ENCODE measurements around the gene IL17C. TPM values are rescaled to one million over a fixed set of nuclear protein-coding genes. Genes with fewer than 3 reads are reported as not detected.

The IL17C gene
- total RNA-seq, 1 experiment from 2014 or later = not detected

DNA sequence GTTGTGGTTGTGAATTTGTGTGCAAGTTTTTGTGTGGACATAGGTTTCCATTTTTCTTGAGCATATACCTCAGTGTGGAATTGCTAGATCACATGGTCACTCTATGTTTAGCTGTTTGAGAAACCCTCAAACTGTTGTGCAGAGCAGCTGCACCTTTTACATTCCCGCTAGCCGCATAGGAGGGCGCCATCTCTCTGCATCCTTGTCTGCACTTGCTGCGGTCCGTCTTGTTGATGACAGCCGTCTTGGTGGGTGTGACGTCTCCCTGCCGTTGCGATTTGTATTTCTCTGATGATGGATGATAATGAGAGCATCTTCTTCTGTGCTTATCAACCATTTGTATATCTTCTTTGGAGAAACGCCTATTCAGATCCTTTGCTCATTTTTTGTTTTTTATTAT is 25.1 kb upstream of the IL17C start:
- Histone ChIP-seq H3K4me2 (ENCODE audit: low read depth, low read length, poor library complexity, severe bottlenecking) (no peak overlapping the region), H4K20me1 (ENCODE audit: insufficient read depth, low read depth, low read length) (no peaks in the 10 kb centered on the region), H3K79me2 (ENCODE audit: low read length) (peaks cover 16% of the 10 kb centered on the region), H3K27ac (ENCODE audit: low read length) (no peak overlapping the region), H3K27me3 (ENCODE audit: low read length) (no peaks in the 10 kb centered on the region), H3K9me2 (replicated peaks; ENCODE audit: insufficient read depth, low read length) (no peaks in the 10 kb centered on the region), H3K36me3 (ENCODE audit: insufficient read depth, low read length) (peaks cover 3% of the 10 kb centered on the region; the same call in 1 of the 2 replicates), H3K9ac (ENCODE audit: low read length) (no peak overlapping the region), H2AFZ (ENCODE audit: low read length) (no peak overlapping the region), H3K4me3 (ENCODE audit: low read length) (no peak overlapping the region), H3K4me1 (ENCODE audit: low read length) (no peaks in the 10 kb centered on the region), H3K9me3 (ENCODE audit: low read length) (no peaks in the 10 kb centered on the region)
- no peak for DNase-seq

DNA sequence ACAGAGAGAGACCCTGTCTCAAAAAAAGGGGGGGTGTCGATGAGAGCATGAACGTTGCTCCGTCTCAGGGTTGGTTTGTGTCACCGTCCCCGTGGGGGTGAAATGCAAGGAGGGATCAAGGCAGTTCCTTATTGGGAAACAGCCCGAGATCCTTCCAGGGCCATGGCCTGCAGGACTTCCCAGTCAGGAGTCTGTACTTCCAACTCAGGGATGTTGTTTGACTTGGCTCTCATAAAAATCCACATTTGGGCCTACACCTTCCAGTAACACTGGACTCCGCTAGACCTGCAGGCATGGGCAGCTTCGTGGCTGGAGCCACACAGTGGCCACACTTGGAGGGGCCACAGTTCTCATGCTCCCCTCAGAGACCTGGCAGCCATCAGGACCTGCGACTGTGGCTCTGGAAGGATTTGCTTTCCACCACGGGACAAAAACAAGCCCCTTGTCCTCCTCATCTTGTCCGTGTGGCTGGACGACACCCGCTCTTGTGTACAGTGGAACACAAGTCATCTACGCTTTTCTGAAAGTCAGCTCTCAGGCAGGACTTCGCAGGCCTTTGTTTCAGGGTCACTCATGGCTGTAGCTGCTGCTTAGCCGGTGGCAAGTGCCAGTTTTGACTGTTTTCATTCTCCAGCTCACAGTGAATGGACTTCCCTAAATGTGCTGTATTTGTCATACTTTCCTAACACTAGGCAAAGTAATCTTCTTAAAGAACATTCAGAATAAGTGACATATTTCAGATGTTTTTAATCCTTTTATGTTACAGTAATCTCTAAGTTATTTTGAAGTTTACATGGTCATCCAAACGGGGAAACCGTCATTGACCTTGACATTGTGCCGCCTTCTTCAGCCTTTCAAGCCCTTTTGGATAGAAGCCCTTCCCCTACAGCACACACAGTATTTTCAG is 24.2 kb upstream of the IL17C start:
- H3K79me2 ChIP-seq (ENCODE audit: low read length) = peaks cover 16% of the 10 kb centered on the region
- no peak overlapping the region for H3K27ac ChIP-seq (ENCODE audit: low read length)
- no peaks in the 10 kb centered on the region for H3K9me3 ChIP-seq (ENCODE audit: low read length)
- no peaks in the 10 kb centered on the region for H3K9me2 ChIP-seq (replicated peaks; ENCODE audit: insufficient read depth, low read length)
- no peaks in the 10 kb centered on the region for H3K27me3 ChIP-seq (ENCODE audit: low read length)
- no peaks in the 10 kb centered on the region for H3K4me1 ChIP-seq (ENCODE audit: low read length)
- H3K9ac ChIP-seq (ENCODE audit: low read length) = no peak overlapping the region
- no peak overlapping the region for H2AFZ ChIP-seq (ENCODE audit: low read length)
- no peak overlapping the region for H3K4me2 ChIP-seq (ENCODE audit: low read depth, low read length, poor library complexity, severe bottlenecking)
- H4K20me1 ChIP-seq (ENCODE audit: insufficient read depth, low read depth, low read length) = no peaks in the 10 kb centered on the region
- H3K4me3 ChIP-seq (ENCODE audit: low read length) = no peak overlapping the region
- no peak for DNase-seq
- H3K36me3 ChIP-seq (ENCODE audit: insufficient read depth, low read length) = peaks cover 3% of the 10 kb centered on the region; the same call in 1 of the 2 replicates

DNA sequence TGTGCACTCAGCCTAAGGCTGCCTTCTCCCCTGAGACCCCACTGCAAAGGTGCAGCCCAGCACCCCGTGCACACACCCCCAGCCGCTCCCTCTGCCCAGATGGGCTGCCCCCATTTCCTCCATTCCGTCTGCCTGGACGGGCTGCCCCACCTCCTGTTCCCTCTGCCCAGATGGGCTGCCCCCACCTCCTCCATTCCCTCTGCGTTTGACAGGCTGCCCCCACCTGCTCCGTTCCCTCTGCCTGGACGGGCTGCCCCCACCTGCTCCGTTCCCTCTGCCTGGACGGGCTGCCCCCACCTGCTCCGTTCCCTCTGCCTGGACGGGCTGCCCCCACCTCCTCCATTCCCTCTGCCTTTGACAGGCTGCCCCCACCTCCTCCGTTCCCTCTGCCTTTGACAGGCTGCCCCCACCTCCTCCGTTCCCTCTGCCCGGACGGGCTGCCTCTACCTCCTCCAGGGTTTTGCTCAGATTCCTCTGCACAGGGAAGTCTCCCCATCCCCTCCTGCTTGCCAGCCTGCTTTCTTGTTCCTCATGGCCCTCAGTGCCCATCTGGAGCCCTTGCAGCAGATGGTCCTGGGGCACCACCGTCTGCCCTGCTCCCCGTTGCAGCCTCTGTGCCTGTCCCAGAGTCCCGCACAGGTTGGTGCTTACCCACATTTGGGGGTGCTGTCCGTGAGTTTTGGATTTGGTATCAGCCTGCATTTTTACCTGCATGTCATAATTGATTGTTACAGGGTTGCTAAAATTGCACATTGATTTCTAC is 23.4 kb upstream of the IL17C start:
- peaks cover 17% of the 10 kb centered on the region for H3K79me2 ChIP-seq (ENCODE audit: low read length)

DNA sequence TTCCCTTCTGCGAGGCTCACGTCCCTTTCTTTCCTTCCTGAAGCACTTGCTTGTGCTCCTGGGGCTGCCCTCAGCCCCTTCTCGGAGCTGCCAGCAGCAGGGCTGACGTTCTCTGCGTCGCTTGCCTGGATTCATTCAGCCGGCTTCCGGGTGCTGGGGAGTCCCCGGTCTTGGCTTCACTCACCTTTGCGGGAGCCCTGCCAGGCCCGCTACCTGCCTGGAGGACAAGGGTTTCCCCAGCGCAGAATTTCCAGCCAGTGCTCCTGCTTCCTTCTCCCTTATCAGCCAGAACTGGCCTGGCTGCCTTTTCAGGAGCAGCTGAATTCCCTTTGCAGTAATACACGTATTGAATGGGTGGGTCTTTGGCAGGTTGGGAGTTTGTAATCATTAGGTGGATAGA is 22.1 kb upstream of the IL17C start:
- H2AFZ ChIP-seq (ENCODE audit: low read length) = no peak overlapping the region
- no peak overlapping the region for H3K4me2 ChIP-seq (ENCODE audit: low read depth, low read length, poor library complexity, severe bottlenecking)
- H3K36me3 ChIP-seq (ENCODE audit: insufficient read depth, low read length) = no peaks in the 10 kb centered on the region; the same call in 1 of the 2 replicates
- DNase-seq = no peak
- H3K4me1 ChIP-seq (ENCODE audit: low read length) = no peaks in the 10 kb centered on the region
- H3K79me2 ChIP-seq (ENCODE audit: low read length) = peaks cover 21% of the 10 kb centered on the region
- no peak overlapping the region for H3K27ac ChIP-seq (ENCODE audit: low read length)
- H3K9ac ChIP-seq (ENCODE audit: low read length) = no peak overlapping the region
- no peaks in the 10 kb centered on the region for H3K9me2 ChIP-seq (replicated peaks; ENCODE audit: insufficient read depth, low read length)
- no peaks in the 10 kb centered on the region for H3K27me3 ChIP-seq (ENCODE audit: low read length)
- H3K4me3 ChIP-seq (ENCODE audit: low read length) = no peak overlapping the region
- no peaks in the 10 kb centered on the region for H3K9me3 ChIP-seq (ENCODE audit: low read length)
- H4K20me1 ChIP-seq (ENCODE audit: insufficient read depth, low read depth, low read length) = no peaks in the 10 kb centered on the region

More for the DNA sequence above, 23.4 kb upstream of the IL17C start:
- H3K4me3 ChIP-seq (ENCODE audit: low read length) = no peak overlapping the region
- H3K27ac ChIP-seq (ENCODE audit: low read length) = no peak overlapping the region
- peaks cover 3% of the 10 kb centered on the region; the same call in 1 of the 2 replicates for H3K36me3 ChIP-seq (ENCODE audit: insufficient read depth, low read length)
- H4K20me1 ChIP-seq (ENCODE audit: insufficient read depth, low read depth, low read length) = no peaks in the 10 kb centered on the region
- DNase-seq = no peak
- H3K4me1 ChIP-seq (ENCODE audit: low read length) = no peaks in the 10 kb centered on the region
- no peak overlapping the region for H2AFZ ChIP-seq (ENCODE audit: low read length)
- no peaks in the 10 kb centered on the region for H3K9me3 ChIP-seq (ENCODE audit: low read length)
- no peak overlapping the region for H3K9ac ChIP-seq (ENCODE audit: low read length)
- no peak overlapping the region for H3K4me2 ChIP-seq (ENCODE audit: low read depth, low read length, poor library complexity, severe bottlenecking)
- no peaks in the 10 kb centered on the region for H3K27me3 ChIP-seq (ENCODE audit: low read length)
- H3K9me2 ChIP-seq (replicated peaks; ENCODE audit: insufficient read depth, low read length) = no peaks in the 10 kb centered on the region

DNA sequence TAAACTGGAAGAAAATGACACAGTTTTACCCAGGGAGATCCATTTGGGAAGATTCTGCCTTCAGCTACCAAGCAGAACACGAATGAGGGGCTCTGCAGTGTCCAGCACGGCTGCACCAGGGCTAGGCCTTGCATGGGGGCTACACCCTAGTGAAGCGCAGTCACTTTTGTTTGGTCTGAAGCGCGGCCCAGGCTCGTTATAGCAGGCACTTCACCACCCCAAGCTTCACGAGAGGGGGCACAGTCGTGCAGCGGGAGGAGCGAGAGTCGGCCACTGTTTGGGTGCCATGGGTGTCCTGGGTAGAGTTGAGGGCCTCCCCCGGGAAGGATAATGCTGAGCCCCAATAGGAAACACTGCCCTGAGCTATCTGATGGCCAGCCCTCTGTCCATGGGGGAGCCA is 21.6 kb upstream of the IL17C start:
- H4K20me1 ChIP-seq (ENCODE audit: insufficient read depth, low read depth, low read length) = no peaks in the 10 kb centered on the region
- no peaks in the 10 kb centered on the region; the same call in 1 of the 2 replicates for H3K36me3 ChIP-seq (ENCODE audit: insufficient read depth, low read length)
- no peak overlapping the region for H2AFZ ChIP-seq (ENCODE audit: low read length)
- DNase-seq = no peak
- no peak overlapping the region for H3K27ac ChIP-seq (ENCODE audit: low read length)
- H3K9me3 ChIP-seq (ENCODE audit: low read length) = no peaks in the 10 kb centered on the region
- no peaks in the 10 kb centered on the region for H3K9me2 ChIP-seq (replicated peaks; ENCODE audit: insufficient read depth, low read length)
- H3K4me1 ChIP-seq (ENCODE audit: low read length) = no peaks in the 10 kb centered on the region
- H3K9ac ChIP-seq (ENCODE audit: low read length) = no peak overlapping the region
- no peak overlapping the region for H3K4me2 ChIP-seq (ENCODE audit: low read depth, low read length, poor library complexity, severe bottlenecking)
- peaks cover 21% of the 10 kb centered on the region for H3K79me2 ChIP-seq (ENCODE audit: low read length)
- no peak overlapping the region for H3K4me3 ChIP-seq (ENCODE audit: low read length)
- H3K27me3 ChIP-seq (ENCODE audit: low read length) = no peaks in the 10 kb centered on the region

DNA sequence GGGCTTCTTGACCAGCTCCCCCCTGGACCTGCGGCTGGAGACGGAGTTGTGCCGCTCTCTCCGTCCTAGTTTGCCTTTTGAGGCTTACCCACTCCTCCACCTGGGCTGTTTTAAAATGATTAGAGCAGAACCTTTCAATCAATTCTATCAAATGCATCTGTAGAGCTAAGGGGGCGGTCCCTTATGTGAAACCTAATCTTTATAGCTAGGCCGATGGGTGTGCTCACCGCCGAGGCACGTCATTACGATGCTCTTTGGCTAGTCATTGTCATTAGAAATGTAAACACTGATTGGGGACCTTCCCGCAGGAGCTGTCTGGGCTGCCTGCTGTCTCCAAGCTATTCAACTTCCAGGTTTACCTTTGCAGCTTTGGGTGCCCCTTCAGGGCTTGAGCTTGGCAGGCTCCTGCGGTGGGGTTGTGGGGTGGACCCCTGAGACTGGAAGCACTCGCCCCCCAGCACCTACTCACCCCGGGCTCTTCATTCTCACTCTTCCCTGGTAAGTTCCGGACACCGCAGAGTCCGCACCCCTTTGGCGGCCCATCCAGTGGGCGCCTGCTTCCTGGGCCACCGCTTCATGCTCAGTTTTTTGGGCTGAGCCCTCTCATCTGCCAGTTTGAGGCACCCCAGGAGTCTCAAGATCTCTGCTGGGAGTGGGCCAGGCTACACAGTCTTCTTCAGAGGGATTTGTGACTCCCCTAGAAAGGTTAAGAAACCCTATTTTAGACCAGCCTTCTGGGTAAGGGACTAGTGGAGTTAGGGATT is 20.9 kb upstream of the IL17C start:
- H3K4me1 ChIP-seq (ENCODE audit: low read length) = no peaks in the 10 kb centered on the region
- H3K9ac ChIP-seq (ENCODE audit: low read length) = no peak overlapping the region
- peaks cover 21% of the 10 kb centered on the region for H3K79me2 ChIP-seq (ENCODE audit: low read length)
- no peak for DNase-seq
- no peaks in the 10 kb centered on the region for H3K9me2 ChIP-seq (replicated peaks; ENCODE audit: insufficient read depth, low read length)
- no peak overlapping the region for H3K27ac ChIP-seq (ENCODE audit: low read length)
- H2AFZ ChIP-seq (ENCODE audit: low read length) = no peak overlapping the region
- no peaks in the 10 kb centered on the region for H3K9me3 ChIP-seq (ENCODE audit: low read length)
- H3K4me3 ChIP-seq (ENCODE audit: low read length) = no peak overlapping the region
- H4K20me1 ChIP-seq (ENCODE audit: insufficient read depth, low read depth, low read length) = no peaks in the 10 kb centered on the region
- no peak overlapping the region for H3K4me2 ChIP-seq (ENCODE audit: low read depth, low read length, poor library complexity, severe bottlenecking)
- H3K36me3 ChIP-seq (ENCODE audit: insufficient read depth, low read length) = no peaks in the 10 kb centered on the region; the same call in 1 of the 2 replicates
- H3K27me3 ChIP-seq (ENCODE audit: low read length) = no peaks in the 10 kb centered on the region

DNA sequence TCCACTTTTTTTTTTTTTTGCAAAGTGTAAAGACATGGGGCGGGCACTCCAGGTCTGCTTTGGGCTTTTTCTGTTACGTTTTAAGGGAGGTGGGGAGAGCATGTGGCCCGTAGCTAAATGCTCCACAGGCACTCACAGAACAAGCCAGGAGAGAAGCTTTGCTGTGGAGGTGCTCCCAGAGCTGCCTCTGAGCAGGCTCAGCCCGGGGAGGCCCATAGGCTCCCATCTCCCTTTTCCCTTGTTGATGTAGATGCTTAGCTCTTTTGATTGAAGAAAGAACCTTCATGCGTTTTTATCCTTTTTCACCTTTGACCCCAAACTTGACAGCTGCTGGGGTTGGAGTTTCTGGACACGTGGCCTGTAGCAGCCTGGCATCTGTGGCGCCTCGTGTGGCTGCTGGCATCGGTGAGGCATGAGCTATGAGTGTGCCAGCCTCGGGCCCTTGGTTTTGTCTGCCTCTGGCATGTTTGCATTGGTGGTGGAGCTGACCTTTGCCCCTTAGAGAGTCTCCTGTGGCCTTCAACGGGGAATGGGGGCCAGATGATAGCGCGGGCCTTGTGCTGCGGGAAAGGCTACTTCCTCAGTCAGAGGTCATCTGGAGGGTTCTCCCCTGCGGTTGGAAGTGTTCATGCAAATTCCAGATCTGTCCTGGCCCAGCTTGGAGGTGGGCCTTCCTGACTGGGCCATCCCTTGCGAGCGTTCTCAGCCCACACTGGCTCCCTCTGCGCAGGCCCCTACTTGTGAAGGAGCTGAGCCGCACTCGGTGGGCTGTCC is 20.0 kb upstream of the IL17C start:
- H3K79me2 ChIP-seq (ENCODE audit: low read length) = peaks cover 17% of the 10 kb centered on the region
- H3K4me2 ChIP-seq (ENCODE audit: low read depth, low read length, poor library complexity, severe bottlenecking) = no peak overlapping the region
- H3K9me2 ChIP-seq (replicated peaks; ENCODE audit: insufficient read depth, low read length) = no peaks in the 10 kb centered on the region
- no peak overlapping the region for H3K27ac ChIP-seq (ENCODE audit: low read length)
- H3K4me1 ChIP-seq (ENCODE audit: low read length) = no peaks in the 10 kb centered on the region
- H3K27me3 ChIP-seq (ENCODE audit: low read length) = no peaks in the 10 kb centered on the region
- no peak overlapping the region for H3K4me3 ChIP-seq (ENCODE audit: low read length)
- H4K20me1 ChIP-seq (ENCODE audit: insufficient read depth, low read depth, low read length) = no peaks in the 10 kb centered on the region
- H3K9ac ChIP-seq (ENCODE audit: low read length) = no peak overlapping the region
- DNase-seq = no peak
- H3K36me3 ChIP-seq (ENCODE audit: insufficient read depth, low read length) = no peaks in the 10 kb centered on the region; the same call in 1 of the 2 replicates
- no peaks in the 10 kb centered on the region for H3K9me3 ChIP-seq (ENCODE audit: low read length)
- no peak overlapping the region for H2AFZ ChIP-seq (ENCODE audit: low read length)
